ENCODE measurements around the gene SLF2.
A peak's percentile ranks its signal among the peaks of the same experiment; 100 is the strongest.

- TF ChIP-seq POLR2AphosphoS5 (IDR thresholded peaks at IDR 0.05; ENCODE audit: low read depth) (no peak), CTCF (IDR thresholded peaks at IDR 0.05; ENCODE audit: insufficient read depth, low read length) (peak; percentile 14)
Observed at GRCh38 chr10:100888957-100889356, 23.8 kb upstream of the SLF2 start.
